ENCODE results near the gene HAND1. TPM values are rescaled to one million over a fixed set of nuclear protein-coding genes. Genes with fewer than 3 reads are reported as not detected.
A peak's percentile ranks its signal among the peaks of the same experiment; 100 is the strongest.

The HAND1 gene
- total RNA-seq, 6 donors from 2014 or later = 1.7 TPM; not detected in 5

DNA sequence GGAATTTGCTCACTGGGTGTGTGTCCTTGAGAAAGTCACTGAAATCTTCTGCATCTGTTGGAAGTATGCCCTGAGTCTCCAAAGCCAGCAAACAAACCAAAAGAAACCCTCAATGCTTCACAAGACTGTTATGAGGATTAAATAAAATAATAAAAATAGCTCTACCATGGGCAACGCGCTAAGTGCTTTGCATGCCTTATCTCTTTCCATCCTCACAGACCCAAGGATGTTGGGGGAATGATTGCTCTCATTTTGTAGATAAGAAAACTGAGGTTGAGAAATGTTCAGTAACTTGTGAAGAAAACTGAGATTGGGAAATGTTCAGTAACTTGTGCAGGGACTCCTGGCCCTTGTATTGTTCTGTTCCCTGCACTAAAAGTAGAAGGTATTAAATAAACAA is 7.9 kb downstream of the HAND1 start:
- Histone ChIP-seq H3K36me3 (no peaks in the 10 kb centered on the region), H3K4me1 (peaks cover 8 to 25% (median 15%) of the 10 kb centered on the region in 4 donors), H3K27ac (no peak overlapping the region), H3K4me3 (no peak overlapping the region), H3K27me3 (peaks cover 0 to 53% (median 26%) of the 10 kb centered on the region in 4 donors), H3K9me3 (no peaks in the 10 kb centered on the region)
- DNase-seq (no peak), ATAC-seq (ENCODE audit: low FRiP score in 2 of 2) (no peak)
- 52 to 57% methylated on average over 2 of the region's 2 CpGs for WGBS, 2 donors
- TF ChIP-seq POLR2A (IDR thresholded peaks at IDR 0.05) (no peak), EP300 (IDR thresholded peaks at IDR 0.05) (no peak), POLR2AphosphoS5 (IDR thresholded peaks at IDR 0.05) (no peak)
- TF ChIP-seq, protein P1, sequence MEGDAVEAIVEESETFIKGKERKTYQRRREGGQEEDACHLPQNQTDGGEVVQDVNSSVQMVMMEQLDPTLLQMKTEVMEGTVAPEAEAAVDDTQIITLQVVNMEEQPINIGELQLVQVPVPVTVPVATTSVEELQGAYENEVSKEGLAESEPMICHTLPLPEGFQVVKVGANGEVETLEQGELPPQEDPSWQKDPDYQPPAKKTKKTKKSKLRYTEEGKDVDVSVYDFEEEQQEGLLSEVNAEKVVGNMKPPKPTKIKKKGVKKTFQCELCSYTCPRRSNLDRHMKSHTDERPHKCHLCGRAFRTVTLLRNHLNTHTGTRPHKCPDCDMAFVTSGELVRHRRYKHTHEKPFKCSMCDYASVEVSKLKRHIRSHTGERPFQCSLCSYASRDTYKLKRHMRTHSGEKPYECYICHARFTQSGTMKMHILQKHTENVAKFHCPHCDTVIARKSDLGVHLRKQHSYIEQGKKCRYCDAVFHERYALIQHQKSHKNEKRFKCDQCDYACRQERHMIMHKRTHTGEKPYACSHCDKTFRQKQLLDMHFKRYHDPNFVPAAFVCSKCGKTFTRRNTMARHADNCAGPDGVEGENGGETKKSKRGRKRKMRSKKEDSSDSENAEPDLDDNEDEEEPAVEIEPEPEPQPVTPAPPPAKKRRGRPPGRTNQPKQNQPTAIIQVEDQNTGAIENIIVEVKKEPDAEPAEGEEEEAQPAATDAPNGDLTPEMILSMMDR (IDR thresholded peaks at IDR 0.05) = no peak

DNA sequence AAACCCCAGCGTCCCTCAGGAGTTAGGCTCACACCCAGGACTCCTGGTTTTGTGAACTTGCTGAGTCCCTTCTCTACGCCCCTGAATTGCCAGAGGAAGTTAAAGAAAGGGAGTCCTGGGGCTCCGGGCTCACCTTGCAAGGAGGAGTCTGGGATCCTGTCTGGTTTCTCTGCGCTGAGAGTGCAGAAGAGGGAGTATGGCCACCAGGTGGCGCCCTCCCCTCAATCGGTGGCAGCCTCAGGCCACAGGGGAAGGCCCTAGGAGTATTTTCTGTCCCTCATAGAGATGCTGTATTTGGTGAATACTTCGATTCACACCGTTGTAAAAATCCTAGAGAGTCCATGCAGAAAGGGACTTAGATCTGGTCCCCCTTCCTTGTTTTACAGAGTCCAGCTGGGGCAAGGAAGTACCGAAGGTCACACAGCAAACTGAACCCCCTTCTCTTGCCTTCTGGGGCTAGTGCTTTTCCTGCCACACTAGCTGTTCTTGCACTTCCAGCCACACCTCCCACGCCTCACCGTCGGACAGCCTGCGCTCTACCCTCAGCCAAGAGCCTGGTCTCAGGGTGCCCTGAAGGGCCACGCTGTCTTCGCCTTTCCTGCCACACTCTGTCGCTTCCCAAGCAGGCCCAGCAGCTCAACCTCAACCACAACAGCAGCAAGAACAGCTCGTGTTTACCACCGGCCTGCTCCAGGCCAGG is 10.2 kb downstream of the HAND1 start:
- TF ChIP-seq POLR2A (IDR thresholded peaks at IDR 0.05) (no peak), EP300 (IDR thresholded peaks at IDR 0.05) (no peak), POLR2AphosphoS5 (IDR thresholded peaks at IDR 0.05) (no peak)
- TF ChIP-seq, protein P1 (IDR thresholded peaks at IDR 0.05) = peak; percentile 71 to 87 (median 79)
- Histone ChIP-seq H3K9me3 (no peaks in the 10 kb centered on the region), H3K4me3 (no peak overlapping the region), H3K27ac (no peak overlapping the region), H3K27me3 (peaks cover 0 to 30% (median 6%) of the 10 kb centered on the region in 4 donors), H3K4me1 (peaks cover 0 to 9% (median 2%) of the 10 kb centered on the region in 4 donors), H3K36me3 (peaks cover 0 to 2% (median 0%) of the 10 kb centered on the region in 4 donors)
- ATAC-seq (ENCODE audit: low FRiP score in 2 of 2) (peak; percentile 87 to 90), DNase-seq (peak; percentile 66 to 76)
- 38 to 41% methylated on average over 18 of the region's 18 CpGs for WGBS, 2 donors

DNA sequence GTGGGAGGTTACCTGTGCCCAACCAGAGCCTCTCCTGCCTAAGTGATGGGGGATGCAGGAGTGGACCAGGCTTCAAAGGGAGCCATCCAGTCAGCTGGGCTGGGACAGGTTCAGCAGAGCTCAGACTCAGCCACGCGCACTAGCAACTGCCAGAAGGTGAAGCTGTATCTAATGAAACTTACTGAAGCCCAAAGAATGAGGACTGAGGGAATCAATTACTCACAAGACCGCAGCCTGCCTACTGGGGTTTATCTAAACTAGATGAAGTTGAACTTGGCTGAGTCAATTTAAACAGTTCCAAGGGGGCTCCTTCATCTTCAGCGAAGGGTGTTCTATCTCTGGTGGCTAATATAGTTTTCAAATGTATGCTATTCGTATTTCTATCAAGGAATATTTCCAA is 11.4 kb downstream of the HAND1 start:
- TF ChIP-seq EP300 (IDR thresholded peaks at IDR 0.05) (no peak), POLR2A (IDR thresholded peaks at IDR 0.05) (no peak), POLR2AphosphoS5 (IDR thresholded peaks at IDR 0.05) (no peak)
- TF ChIP-seq, protein P1 (IDR thresholded peaks at IDR 0.05) = no peak
- ATAC-seq (ENCODE audit: low FRiP score in 2 of 2) (no peak), DNase-seq (no peak)
- Histone ChIP-seq H3K36me3 (peaks cover 0 to 2% (median 0%) of the 10 kb centered on the region in 4 donors), H3K4me3 (no peak overlapping the region), H3K4me1 (peaks cover 0 to 7% (median 0%) of the 10 kb centered on the region in 4 donors), H3K27me3 (peaks cover 0 to 18% (median 3%) of the 10 kb centered on the region in 4 donors), H3K27ac (no peak overlapping the region), H3K9me3 (no peaks in the 10 kb centered on the region)
- 85 to 88% methylated on average over 5 of the region's 5 CpGs for WGBS, 2 donors

DNA sequence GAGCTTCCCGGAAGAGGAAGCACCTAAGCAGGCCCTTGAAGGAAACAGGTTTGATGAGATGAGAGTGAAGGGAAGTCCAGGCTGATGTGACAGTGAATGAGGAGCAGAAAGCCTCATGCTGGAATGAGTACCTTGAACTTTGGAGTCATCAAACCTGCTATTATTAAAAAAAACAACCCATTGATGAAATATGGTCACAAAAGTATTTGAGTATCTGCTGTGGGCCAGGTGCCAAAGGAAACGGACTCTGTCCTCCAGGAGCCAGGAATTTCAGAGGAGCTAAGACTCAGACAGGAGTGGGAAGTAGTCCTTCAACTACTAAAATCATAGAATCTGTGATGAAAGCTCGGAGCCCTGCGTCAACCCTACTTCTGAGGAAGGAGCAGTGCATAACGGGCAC is 11.9 kb downstream of the HAND1 start:
- Histone ChIP-seq H3K27ac (no peak overlapping the region), H3K36me3 (peaks cover 0 to 3% (median 0%) of the 10 kb centered on the region in 4 donors), H3K9me3 (no peaks in the 10 kb centered on the region), H3K4me3 (no peak overlapping the region), H3K4me1 (peaks cover 0 to 5% (median 0%) of the 10 kb centered on the region in 4 donors), H3K27me3 (peaks cover 0 to 13% (median under 1%) of the 10 kb centered on the region in 4 donors)
- ATAC-seq (ENCODE audit: low FRiP score in 2 of 2) = no peak
- WGBS, 2 donors = 56 to 68% methylated on average over 5 of the region's 5 CpGs
- DNase-seq = no peak
- TF ChIP-seq POLR2AphosphoS5 (IDR thresholded peaks at IDR 0.05) (no peak), POLR2A (IDR thresholded peaks at IDR 0.05) (no peak), EP300 (IDR thresholded peaks at IDR 0.05) (no peak)
- TF ChIP-seq, protein P1 (IDR thresholded peaks at IDR 0.05) = no peak
